GM12864 (cell line): Measurements from ENCODE around the gene GLO1.

Experiments
- DNase-seq: peaks from one replicate; pipeline ENCODE4 v3.0.0-alpha.2; 2011; ENCODE audit warnings: low read depth
- H3K4me3 ChIP-seq: 2 replicates; pipeline ENCODE4 v1.5.1; 2011; ENCODE audit warnings: mild to moderate bottlenecking, low read depth, low read length, control low read depth
- CTCF ChIP-seq: IDR thresholded peaks from 2 replicates; pipeline ENCODE4 v1.5.1; 2011; ENCODE audit warnings: low read depth, mild to moderate bottlenecking, moderate library complexity, low read length, control low read depth, inconsistent platforms; ENCODE audit errors: missing control alignments

GLO1 gene

DNA sequence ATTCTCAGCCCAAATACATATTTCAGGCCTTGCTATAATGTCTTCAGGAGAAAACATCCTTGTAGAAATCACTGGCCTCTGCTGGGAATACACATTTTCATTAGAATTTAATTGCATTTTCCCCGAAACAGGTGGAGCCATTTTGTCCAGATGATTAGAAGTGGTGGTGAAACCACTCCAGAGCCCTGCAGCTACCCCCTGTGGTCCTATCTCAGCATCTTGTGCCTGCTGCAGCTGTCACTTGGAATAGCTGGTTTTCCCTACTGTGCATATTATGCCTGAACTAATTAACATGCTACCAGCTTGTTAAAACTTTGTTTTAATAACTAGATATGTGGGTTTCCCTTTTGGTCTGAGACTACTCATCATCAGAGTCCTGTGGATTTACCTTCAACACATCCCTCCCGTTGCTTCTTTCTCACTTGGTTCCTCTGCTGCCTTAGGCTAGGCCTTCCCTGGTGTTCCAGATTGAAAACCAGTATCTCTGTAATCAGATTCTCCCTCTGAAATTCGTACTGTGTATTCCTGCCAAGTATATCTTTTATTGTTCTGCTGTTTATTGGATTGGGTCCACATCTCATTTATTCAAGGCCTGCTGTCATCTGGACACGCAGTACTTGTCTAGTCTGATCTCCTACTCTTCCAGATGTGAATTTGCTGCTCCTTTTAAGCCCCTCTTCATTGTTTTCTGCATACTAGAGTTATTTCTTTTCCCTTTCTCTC is 27.4 kb upstream of the GLO1 start:
- no peak for TF ChIP-seq CTCF
- DNase-seq, result no peak

GRCh38 chr6:38728203-38728602 is 25.3 kb upstream of the GLO1 start:
- no peak overlapping the region for H3K4me3 ChIP-seq
- DNase-seq, result no peak
- no peak for TF ChIP-seq CTCF

More for the DNA sequence above, 27.4 kb upstream of the GLO1 start:
- H3K4me3 ChIP-seq, result no peak overlapping the region

GRCh38 chr6:38725414-38726183 is 22.7 kb upstream of the GLO1 start:
- no peak for DNase-seq
- no peak overlapping the region for H3K4me3 ChIP-seq
- no peak for TF ChIP-seq CTCF

DNA sequence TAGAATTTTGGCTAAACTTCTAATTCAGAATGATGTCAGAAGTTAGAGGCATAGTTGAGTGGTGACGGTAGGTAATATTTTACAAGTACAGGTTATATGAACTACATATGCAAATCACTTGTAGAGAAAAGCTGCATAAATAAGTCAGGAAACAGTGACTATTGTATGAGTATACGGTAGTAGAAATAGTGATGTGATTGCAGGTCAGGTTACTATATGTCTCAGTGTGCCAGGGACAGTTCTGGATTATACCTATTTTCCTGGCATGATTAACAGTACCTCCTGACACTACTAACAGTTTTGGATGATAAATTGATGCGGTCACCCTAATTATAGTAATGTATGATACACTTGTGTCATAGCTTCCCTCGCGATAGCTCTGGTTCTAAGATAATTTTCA is 21.4 kb upstream of the GLO1 start:
- no peak for DNase-seq
- H3K4me3 ChIP-seq, result no peak overlapping the region
- no peak for TF ChIP-seq CTCF

DNA sequence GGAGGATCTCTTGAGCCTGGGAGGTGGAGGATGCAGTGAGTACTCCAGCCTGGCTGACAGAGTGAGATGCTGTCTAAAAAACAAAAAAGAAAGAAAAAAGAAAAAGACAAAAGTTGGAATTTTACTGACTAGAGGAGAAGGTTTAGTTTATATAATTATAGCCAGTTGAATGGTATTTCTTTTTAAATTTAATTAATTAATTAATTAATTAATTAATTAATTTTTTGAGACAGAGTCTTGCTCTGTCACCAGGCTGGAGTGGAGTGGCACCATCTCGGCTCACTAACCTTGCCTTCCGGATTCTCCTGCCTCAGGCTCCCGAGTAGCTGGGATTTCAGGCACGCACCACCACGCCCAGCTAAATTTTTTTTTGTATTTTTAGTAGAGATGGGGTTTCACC is 20.8 kb upstream of the GLO1 start:
- DNase-seq, result no peak
- H3K4me3 ChIP-seq, result no peak overlapping the region
- no peak for TF ChIP-seq CTCF

DNA sequence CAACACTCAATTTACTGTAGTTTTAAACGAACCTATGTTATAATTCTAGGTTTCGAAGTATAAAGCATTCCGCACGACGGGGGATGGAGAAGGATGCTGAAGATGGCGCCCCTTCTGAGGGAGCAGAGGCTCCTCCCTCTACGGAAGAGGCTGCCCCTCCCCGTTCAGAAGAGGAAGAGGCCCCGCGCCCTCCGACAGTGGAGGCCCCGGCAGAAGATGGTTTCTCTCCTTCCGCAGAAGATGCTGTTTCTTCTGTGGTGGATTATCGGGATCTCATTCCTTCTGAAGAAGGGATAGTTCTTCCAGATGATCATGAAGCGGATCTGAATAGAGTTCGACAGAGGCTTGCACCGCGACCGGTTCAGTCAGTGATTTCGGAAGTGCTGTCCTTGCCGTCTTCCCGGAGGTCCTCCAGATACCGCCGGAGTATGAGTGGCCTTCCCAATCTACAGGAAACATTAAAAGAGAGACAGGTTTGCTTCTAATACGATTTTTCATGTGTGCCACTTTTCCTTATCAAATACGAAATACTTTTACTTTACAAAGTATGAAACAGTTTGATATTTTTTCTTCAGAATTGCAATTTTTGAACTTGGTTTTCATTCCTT is 19.9 kb upstream of the GLO1 start:
- no peak overlapping the region for H3K4me3 ChIP-seq
- DNase-seq, result no peak

More for the DNA sequence above, 19.9 kb upstream of the GLO1 start:
- no peak for TF ChIP-seq CTCF
